Activated CD4-positive, alpha-beta memory T cell treated with anti-CD3 and anti-CD28 coated beads, Interleukin-2, amount 10 ng/mL, durations not matched to agents 7 days and 5 days (primary cell): ENCODE results near the gene LRRC4B. TPM values are rescaled to one million over a fixed set of nuclear protein-coding genes. Genes with fewer than 3 reads are reported as not detected.
A peak's percentile ranks its signal among the peaks of the same experiment; 100 is the strongest.
"Not testable (repeated sequence)": the region's sequence is repeated elsewhere in the genome, so short reads cannot be mapped to it uniquely, and the experiment has no call there.

Source experiments
- CTCF ChIA-PET: fragments of 350-600 bp; sonication (Branson Sonifier 250); formaldehyde crosslinking; loops from one replicate; lab custom pipeline; 2021; ENCODE audit warnings: antibody characterized with exemption, inconsistent platforms; lab: Charles Lee
- POLR2A ChIA-PET: fragments of 350-600 bp; sonication (Branson Sonifier 250); formaldehyde crosslinking; loops from one replicate; lab custom pipeline; 2021; ENCODE audit warnings: antibody characterized with exemption; lab: Charles Lee
- DNase-seq: peaks from one replicate; pipeline ENCODE4 v3.0.0-alpha.2; 2020
- H3K27ac Mint-ChIP-seq: one replicate; pipeline ENCODE4 v1.8.0; 2021; ENCODE audit warnings: mild to moderate bottlenecking, mixed read lengths
- H3K27me3 Mint-ChIP-seq: one replicate; pipeline ENCODE4 v1.8.0; 2021; ENCODE audit warnings: mixed read lengths
- H3K36me3 Mint-ChIP-seq: one replicate; pipeline ENCODE4 v1.8.0; 2021; ENCODE audit warnings: low read depth, mixed read lengths
- H3K4me1 Mint-ChIP-seq: one replicate; pipeline ENCODE4 v1.8.0; 2021; ENCODE audit warnings: mixed read lengths
- H3K4me3 Mint-ChIP-seq: one replicate; pipeline ENCODE4 v1.8.0; 2021; ENCODE audit warnings: mild to moderate bottlenecking, mixed read lengths
- H3K9me3 Mint-ChIP-seq: one replicate; pipeline ENCODE4 v1.8.0; 2021; ENCODE audit warnings: mixed read lengths
- total RNA-seq, 2 experiments: library from RNA; stranded (reverse); gene quantifications; one replicate each; pipeline ENCODE4 v1.2.3, GENCODE V29; 2021

Gene LRRC4B
- total RNA-seq, 2 experiments from 2014 or later: not detected

- H3K4me1 Mint-ChIP-seq: no peaks in the 10 kb centered on the region
- DNase-seq: no peak
- no peak overlapping the region for H3K27ac Mint-ChIP-seq
- H3K9me3 Mint-ChIP-seq: no peaks in the 10 kb centered on the region
- no peak overlapping the region for H3K4me3 Mint-ChIP-seq
- ChIA-PET CTCF (no interaction called here), POLR2A (no interaction called here)
- no peaks in the 10 kb centered on the region for H3K36me3 Mint-ChIP-seq
- H3K27me3 Mint-ChIP-seq: peaks cover 10% of the 10 kb centered on the region
Measured at GRCh38 chr19:50546527-50547221, 21.6 kb downstream of the LRRC4B start.

GRCh38 chr19:50542943-50543342 lies 25.3 kb downstream of the LRRC4B start:
- H3K27ac Mint-ChIP-seq: no peak overlapping the region
- ChIA-PET CTCF (interaction anchor here (0.7 to 1.5 kb wide), 2 partner anchors 13 to 14 kb away, joined by 3 read pairs; no protein-coding TSS in a partner anchor), POLR2A (no interaction called here)
- DNase-seq: no peak
- no peaks in the 10 kb centered on the region for H3K9me3 Mint-ChIP-seq
- H3K27me3 Mint-ChIP-seq: no peaks in the 10 kb centered on the region
- H3K4me1 Mint-ChIP-seq: no peaks in the 10 kb centered on the region
- no peaks in the 10 kb centered on the region for H3K36me3 Mint-ChIP-seq
- no peak overlapping the region for H3K4me3 Mint-ChIP-seq

GRCh38 chr19:50537769-50538230 lies 30.4 kb downstream of the LRRC4B start:
- H3K9me3 Mint-ChIP-seq: peaks cover under 1% of the 10 kb centered on the region
- H3K36me3 Mint-ChIP-seq: no peaks in the 10 kb centered on the region
- ChIA-PET CTCF (interaction anchor here (0.6 to 4.2 kb wide), 14 partner anchors 17 to 384 kb away, joined by 3 to 26 read pairs (median 4); partner anchors contain the start of gene JOSD2), POLR2A (no interaction called here)
- no peak overlapping the region for H3K27ac Mint-ChIP-seq
- H3K27me3 Mint-ChIP-seq: peaks cover 6% of the 10 kb centered on the region
- H3K4me3 Mint-ChIP-seq: no peak overlapping the region
- no peaks in the 10 kb centered on the region for H3K4me1 Mint-ChIP-seq
- peak; percentile 65 for DNase-seq

GRCh38 chr19:50537306-50537685 lies 30.9 kb downstream of the LRRC4B start:
- H3K9me3 Mint-ChIP-seq: peaks cover 5% of the 10 kb centered on the region
- no peaks in the 10 kb centered on the region for H3K4me1 Mint-ChIP-seq
- POLR2A ChIA-PET: interaction anchor here (0.9 kb wide), 1 partner anchor 247 kb away, joined by 3 read pairs; no protein-coding TSS in a partner anchor
- H3K4me3 Mint-ChIP-seq: no peak overlapping the region
- H3K27me3 Mint-ChIP-seq: peaks cover 9% of the 10 kb centered on the region
- H3K36me3 Mint-ChIP-seq: no peaks in the 10 kb centered on the region
- CTCF ChIA-PET: interaction anchor here (0.6 to 4.2 kb wide), 10 partner anchors 17 to 385 kb away, joined by 3 to 26 read pairs (median 5); partner anchors contain the start of gene JOSD2
- H3K27ac Mint-ChIP-seq: no peak overlapping the region
- DNase-seq: no peak

- DNase-seq: no peak
- Mint-ChIP-seq H3K36me3 (no peaks in the 10 kb centered on the region), H3K4me3 (no peak overlapping the region), H3K27me3 (peaks cover 9% of the 10 kb centered on the region), H3K27ac (no peak overlapping the region), H3K9me3 (peaks cover 5% of the 10 kb centered on the region), H3K4me1 (no peaks in the 10 kb centered on the region)
- ChIA-PET POLR2A (interaction anchor here (0.9 kb wide), 1 partner anchor 247 kb away, joined by 3 read pairs; no protein-coding TSS in a partner anchor), CTCF (interaction anchor here (0.5 to 4.2 kb wide), 6 partner anchors 18 to 247 kb away, joined by 3 to 26 read pairs (median 5); no protein-coding TSS in a partner anchor)
Measured at GRCh38 chr19:50536662-50537305, 31.5 kb downstream of the LRRC4B start.

- H3K27ac Mint-ChIP-seq: no peak overlapping the region
- no peak overlapping the region for H3K4me3 Mint-ChIP-seq
- no peaks in the 10 kb centered on the region for H3K4me1 Mint-ChIP-seq
- ChIA-PET POLR2A (no interaction called here), CTCF (interaction anchor here (4.2 kb wide), 1 partner anchor 21 kb away, joined by 26 read pairs; no protein-coding TSS in a partner anchor)
- no peak for DNase-seq
- peaks cover 5% of the 10 kb centered on the region for H3K9me3 Mint-ChIP-seq
- no peaks in the 10 kb centered on the region for H3K36me3 Mint-ChIP-seq
- peaks cover 9% of the 10 kb centered on the region for H3K27me3 Mint-ChIP-seq
Measured at GRCh38 chr19:50535672-50536187, 32.5 kb downstream of the LRRC4B start.

- peaks cover 5% of the 10 kb centered on the region for H3K9me3 Mint-ChIP-seq
- no peak overlapping the region for H3K27ac Mint-ChIP-seq
- POLR2A ChIA-PET: no interaction called here
- no peak overlapping the region for H3K4me3 Mint-ChIP-seq
- H3K27me3 Mint-ChIP-seq: peaks cover 9% of the 10 kb centered on the region
- CTCF ChIA-PET: interaction anchor here (1.0 kb wide), 1 partner anchor 22 kb away, joined by 5 read pairs; no protein-coding TSS in a partner anchor
- H3K4me1 Mint-ChIP-seq: no peaks in the 10 kb centered on the region
- H3K36me3 Mint-ChIP-seq: no peaks in the 10 kb centered on the region
- no peak for DNase-seq
Measured at GRCh38 chr19:50534478-50534877, 33.8 kb downstream of the LRRC4B start.

- Mint-ChIP-seq H3K36me3 (no peaks in the 10 kb centered on the region), H3K4me1 (no peaks in the 10 kb centered on the region), H3K9me3 (peaks cover 5% of the 10 kb centered on the region), H3K27me3 (peaks cover 9% of the 10 kb centered on the region), H3K27ac (no peak overlapping the region), H3K4me3 (no peak overlapping the region)
- ChIA-PET POLR2A (no interaction called here), CTCF (interaction anchor here (0.9 kb wide), 1 partner anchor 23 kb away, joined by 5 read pairs; no protein-coding TSS in a partner anchor)
- no peak for DNase-seq
Measured at GRCh38 chr19:50532952-50533351, 35.3 kb downstream of the LRRC4B start.

- no peaks in the 10 kb centered on the region for H3K36me3 Mint-ChIP-seq
- DNase-seq: no peak
- no peaks in the 10 kb centered on the region for H3K4me1 Mint-ChIP-seq
- no peak overlapping the region for H3K27ac Mint-ChIP-seq
- peaks cover 5% of the 10 kb centered on the region for H3K9me3 Mint-ChIP-seq
- POLR2A ChIA-PET: no interaction called here
- CTCF ChIA-PET: no interaction called here
- H3K4me3 Mint-ChIP-seq: no peak overlapping the region
- peaks cover 6% of the 10 kb centered on the region for H3K27me3 Mint-ChIP-seq
Measured at GRCh38 chr19:50531171-50531612, 37.0 kb downstream of the LRRC4B start.

GRCh38 chr19:50528052-50528451 lies 40.2 kb downstream of the LRRC4B start:
- H3K27me3 Mint-ChIP-seq, H3K4me3 Mint-ChIP-seq, H3K9me3 Mint-ChIP-seq, H3K27ac Mint-ChIP-seq, H3K36me3 Mint-ChIP-seq, POLR2A ChIA-PET, CTCF ChIA-PET, H3K4me1 Mint-ChIP-seq, DNase-seq: not testable (repeated sequence)

GRCh38 chr19:50522881-50523280 lies 45.4 kb downstream of the LRRC4B start:
- ChIA-PET POLR2A (no interaction called here), CTCF (no interaction called here)
- Mint-ChIP-seq H3K4me1 (no peaks in the 10 kb centered on the region), H3K27ac (no peak overlapping the region), H3K27me3 (no peaks in the 10 kb centered on the region), H3K9me3 (no peaks in the 10 kb centered on the region), H3K4me3 (no peak overlapping the region), H3K36me3 (no peaks in the 10 kb centered on the region)
- DNase-seq: no peak

- H3K4me1 Mint-ChIP-seq: no peaks in the 10 kb centered on the region
- CTCF ChIA-PET: interaction anchor here (0.7 kb wide), 1 partner anchor 289 kb away, joined by 3 read pairs; no protein-coding TSS in a partner anchor
- H3K27me3 Mint-ChIP-seq: no peaks in the 10 kb centered on the region
- no peak overlapping the region for H3K4me3 Mint-ChIP-seq
- POLR2A ChIA-PET: interaction anchor here (1.4 kb wide), 1 partner anchor 10 kb away, joined by 6 read pairs; the partner anchor contains the start of gene JOSD2
- H3K9me3 Mint-ChIP-seq: no peaks in the 10 kb centered on the region
- H3K27ac Mint-ChIP-seq: no peak overlapping the region
- H3K36me3 Mint-ChIP-seq: no peaks in the 10 kb centered on the region
- no peak for DNase-seq
Measured at GRCh38 chr19:50520822-50521465, 47.3 kb downstream of the LRRC4B start.
